ENCODE results near the gene SLC6A3. TPM values are rescaled to one million over a fixed set of nuclear protein-coding genes. Genes with fewer than 3 reads are reported as not detected.

SLC6A3 gene
- total and polyA plus RNA-seq, 2 donors (not counting 3 experiments of a cell fraction or from before 2014, with no cell fraction given): not detected

DNA sequence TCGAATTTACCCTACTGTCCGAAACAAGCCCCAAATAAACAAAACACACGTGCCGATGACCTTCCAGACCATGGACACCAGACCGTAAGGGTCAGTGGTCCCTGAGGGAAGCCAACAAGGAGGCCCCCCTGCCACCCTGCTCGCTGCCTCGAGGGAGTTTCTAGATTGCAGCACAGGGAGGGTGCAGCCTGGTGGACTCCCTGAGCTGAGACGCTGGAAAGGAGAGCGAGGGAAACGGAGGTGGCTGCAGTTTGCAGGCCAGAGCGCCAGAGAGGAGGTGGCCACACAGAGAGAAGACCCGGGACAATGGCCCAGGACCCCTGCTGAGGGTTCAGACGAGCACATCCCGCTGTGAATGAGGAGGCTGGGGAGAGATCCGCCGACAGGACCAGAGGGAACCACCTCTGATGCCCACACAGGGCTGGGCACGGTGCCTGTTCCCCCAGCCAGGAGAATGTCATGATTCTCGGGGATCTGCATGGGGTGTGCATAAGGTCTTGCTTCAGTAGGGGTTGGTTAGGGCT lies 48.9 kb downstream of the SLC6A3 start:
- Histone ChIP-seq H3K4me3 (replicated peaks in 1 of 3; ENCODE audit: insufficient read depth in 1 of 3, low read depth in 1 of 3, low read length in 3 of 3) (no peak overlapping the region), H3K79me2 (ENCODE audit: control insufficient read depth, insufficient read depth, low read length) (no peaks in the 10 kb centered on the region), H3K4me1 (ENCODE audit: control insufficient read depth, extremely low read depth, insufficient read depth, low read length) (no peaks in the 10 kb centered on the region), H3K9ac (replicated peaks; ENCODE audit: extremely low read depth, insufficient read depth, low read length) (no peak overlapping the region), H3K27me3 (ENCODE audit: control insufficient read depth in 2 of 2, insufficient read depth in 2 of 2, low read length in 2 of 2) (no peaks in the 10 kb centered on the region), H3K36me3 (ENCODE audit: control insufficient read depth in 2 of 2, extremely low read depth in 1 of 2, insufficient read depth in 2 of 2, low read length in 2 of 2) (no peaks in the 10 kb centered on the region), H4K20me1 (replicated peaks; ENCODE audit: control insufficient read depth, extremely low read depth, insufficient read depth, low read length) (no peaks in the 10 kb centered on the region), H3K27ac (ENCODE audit: insufficient read depth, low read depth, low read length) (no peak overlapping the region), H3K4me2 (ENCODE audit: insufficient read depth, low read length) (no peak overlapping the region), H3K9me1 (replicated peaks; ENCODE audit: control insufficient read depth, extremely low read depth, insufficient read depth, low read length) (no peaks in the 10 kb centered on the region), H3K9me3 (replicated peaks; ENCODE audit: control insufficient read depth, insufficient read depth, low read length) (no peaks in the 10 kb centered on the region), H2AFZ (ENCODE audit: low read depth, low read length) (no peak overlapping the region)
- no TSS peak for BruUV-seq (replicated peaks)
- intact Hi-C loops (cut with micrococcal nuclease) (no loop called here), dilution Hi-C loops (cut with MboI; ENCODE audit: extremely low pct_ligation_motif_present, low sequenced_read_pairs) (no loop called here)
- no peak for DNase-seq (ENCODE audit: low read depth, low spot score)
- no peak for TF ChIP-seq EZH2 (IDR thresholded peaks at IDR 0.05; ENCODE audit: borderline replicate concordance, low read depth, low read length, severe bottlenecking)
- no peak for TF ChIP-seq MYC (IDR thresholded peaks at IDR 0.05; ENCODE audit: low read depth, low read length)
- ChIA-PET CTCF (no interaction called here), POLR2A (no interaction called here)
- no peak for FAIRE-seq

DNA sequence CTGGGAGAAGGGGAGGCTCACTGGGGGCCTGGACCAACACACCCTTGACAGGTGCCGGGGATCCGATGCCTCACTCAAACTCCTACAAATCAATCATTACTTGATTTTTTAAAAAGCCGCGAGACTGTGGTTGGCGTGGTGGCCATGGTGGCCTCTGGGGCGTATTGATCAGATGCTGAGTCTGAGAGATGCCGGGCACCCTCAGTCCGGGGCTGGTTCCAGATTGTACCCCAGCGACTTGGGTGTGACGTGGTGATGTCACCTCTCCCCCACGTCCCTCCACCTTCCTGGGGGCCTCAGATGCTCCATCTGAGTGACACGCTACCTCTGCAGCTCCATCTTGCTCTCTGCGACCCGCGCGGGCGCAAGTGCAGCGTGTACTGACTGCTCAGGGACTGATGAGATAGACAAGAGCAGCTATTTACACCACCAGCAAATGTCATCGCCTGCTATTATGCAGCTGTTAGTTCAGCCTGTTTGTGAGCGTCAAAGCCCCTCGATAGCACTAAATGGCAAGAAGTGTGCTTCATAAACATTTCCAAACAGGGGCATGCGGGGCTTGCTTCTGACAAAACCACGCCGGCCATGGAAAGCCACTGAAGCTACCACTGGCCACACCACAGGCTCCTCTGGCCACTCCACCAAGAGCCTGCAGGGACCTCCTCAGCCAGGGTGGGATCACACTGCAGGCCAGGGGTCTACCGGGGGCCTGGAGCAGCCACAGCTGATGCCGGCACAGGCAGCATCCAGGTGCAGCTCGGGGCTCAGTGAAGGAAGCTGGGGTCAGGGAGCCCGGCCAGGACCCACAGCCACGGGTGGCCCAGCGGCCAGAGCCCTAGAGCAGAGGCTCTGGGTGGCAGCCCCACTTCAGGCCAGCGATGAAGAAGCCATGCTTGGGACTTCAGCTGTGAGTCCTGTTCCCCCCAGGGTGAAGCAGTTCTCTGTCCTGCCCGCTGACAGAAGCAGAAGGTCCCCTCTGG lies 50.1 kb downstream of the SLC6A3 start:
- FAIRE-seq (no peak), DNase-seq (ENCODE audit: low read depth, low spot score) (no peak)
- no TSS peak for BruUV-seq (replicated peaks)
- Histone ChIP-seq H4K20me1 (replicated peaks; ENCODE audit: control insufficient read depth, extremely low read depth, insufficient read depth, low read length) (no peaks in the 10 kb centered on the region), H3K27ac (ENCODE audit: insufficient read depth, low read depth, low read length) (no peak overlapping the region), H3K9me3 (replicated peaks; ENCODE audit: control insufficient read depth, insufficient read depth, low read length) (no peaks in the 10 kb centered on the region), H3K9me1 (replicated peaks; ENCODE audit: control insufficient read depth, extremely low read depth, insufficient read depth, low read length) (no peaks in the 10 kb centered on the region), H3K79me2 (ENCODE audit: control insufficient read depth, insufficient read depth, low read length) (no peaks in the 10 kb centered on the region), H2AFZ (ENCODE audit: low read depth, low read length) (no peak overlapping the region), H3K27me3 (ENCODE audit: control insufficient read depth in 2 of 2, insufficient read depth in 2 of 2, low read length in 2 of 2) (no peaks in the 10 kb centered on the region), H3K4me3 (replicated peaks in 1 of 3; ENCODE audit: insufficient read depth in 1 of 3, low read depth in 1 of 3, low read length in 3 of 3) (no peak overlapping the region), H3K9ac (replicated peaks; ENCODE audit: extremely low read depth, insufficient read depth, low read length) (no peak overlapping the region), H3K4me2 (ENCODE audit: insufficient read depth, low read length) (no peak overlapping the region), H3K36me3 (ENCODE audit: control insufficient read depth in 2 of 2, extremely low read depth in 1 of 2, insufficient read depth in 2 of 2, low read length in 2 of 2) (no peaks in the 10 kb centered on the region), H3K4me1 (ENCODE audit: control insufficient read depth, extremely low read depth, insufficient read depth, low read length) (no peaks in the 10 kb centered on the region)
- ChIA-PET CTCF (no interaction called here), POLR2A (no interaction called here)
- intact Hi-C loops (cut with micrococcal nuclease) (no loop called here), dilution Hi-C loops (cut with MboI; ENCODE audit: extremely low pct_ligation_motif_present, low sequenced_read_pairs) (no loop called here)
- TF ChIP-seq MYC (IDR thresholded peaks at IDR 0.05; ENCODE audit: low read depth, low read length): no peak
- no peak for TF ChIP-seq JUN (IDR thresholded peaks at IDR 0.05; ENCODE audit: borderline replicate concordance, insufficient read depth, insufficient read length, low read depth)
- no peak for TF ChIP-seq POLR2A (IDR thresholded peaks at IDR 0.05; ENCODE audit: low read depth, low read length)
- TF ChIP-seq, protein P1, sequence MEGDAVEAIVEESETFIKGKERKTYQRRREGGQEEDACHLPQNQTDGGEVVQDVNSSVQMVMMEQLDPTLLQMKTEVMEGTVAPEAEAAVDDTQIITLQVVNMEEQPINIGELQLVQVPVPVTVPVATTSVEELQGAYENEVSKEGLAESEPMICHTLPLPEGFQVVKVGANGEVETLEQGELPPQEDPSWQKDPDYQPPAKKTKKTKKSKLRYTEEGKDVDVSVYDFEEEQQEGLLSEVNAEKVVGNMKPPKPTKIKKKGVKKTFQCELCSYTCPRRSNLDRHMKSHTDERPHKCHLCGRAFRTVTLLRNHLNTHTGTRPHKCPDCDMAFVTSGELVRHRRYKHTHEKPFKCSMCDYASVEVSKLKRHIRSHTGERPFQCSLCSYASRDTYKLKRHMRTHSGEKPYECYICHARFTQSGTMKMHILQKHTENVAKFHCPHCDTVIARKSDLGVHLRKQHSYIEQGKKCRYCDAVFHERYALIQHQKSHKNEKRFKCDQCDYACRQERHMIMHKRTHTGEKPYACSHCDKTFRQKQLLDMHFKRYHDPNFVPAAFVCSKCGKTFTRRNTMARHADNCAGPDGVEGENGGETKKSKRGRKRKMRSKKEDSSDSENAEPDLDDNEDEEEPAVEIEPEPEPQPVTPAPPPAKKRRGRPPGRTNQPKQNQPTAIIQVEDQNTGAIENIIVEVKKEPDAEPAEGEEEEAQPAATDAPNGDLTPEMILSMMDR (IDR thresholded peaks at IDR 0.05; ENCODE audit: extremely low read depth in 1 of 2, insufficient read depth in 1 of 2, low read depth in 1 of 2, low read length in 2 of 2): no peak
